MCF 10A (cell line): ENCODE measurements around the gene BARHL1. TPM values are rescaled to one million over a fixed set of nuclear protein-coding genes. Genes with fewer than 3 reads are reported as not detected.

ENCODE experiments used
- BruUV-seq: library from RNA; stranded (reverse); fragments of 400-500 nt; replicated peaks from 2 replicates; lab custom pipeline; 2021; lab: Mats Ljungman, UMichigan
- CTCF ChIA-PET: fragments of 300-600 bp; sonication (Branson Sonifier 250); formaldehyde crosslinking; extraction: SDS; loops from one replicate; lab custom pipeline; 2021; ENCODE audit warnings: antibody characterized with exemption, inconsistent platforms; lab: Yijun Ruan, JAX
- POLR2A ChIA-PET: fragments of 300-600, 350-650 bp; sonication (Branson Sonifier 250); formaldehyde crosslinking; extraction: SDS; loops from one replicate; lab custom pipeline; 2020; ENCODE audit warnings: antibody characterized with exemption, inconsistent platforms; lab: Yijun Ruan, JAX
- DNase-seq: peaks from one replicate; pipeline ENCODE4 v3.0.0-alpha.2; 2018; ENCODE audit not compliant: unreplicated experiment
- H3K27ac Mint-ChIP-seq: one replicate; pipeline ENCODE4 v1.8.0; 2022; ENCODE audit warnings: mild to moderate bottlenecking, low read depth, mixed read lengths; ENCODE audit not compliant: unreplicated experiment
- H3K27me3 Mint-ChIP-seq: one replicate; pipeline ENCODE4 v1.8.0; 2022; ENCODE audit warnings: mixed read lengths; ENCODE audit not compliant: insufficient read depth, unreplicated experiment
- H3K36me3 Mint-ChIP-seq: one replicate; pipeline ENCODE4 v1.8.0; 2022; ENCODE audit warnings: mild to moderate bottlenecking, moderate library complexity, mixed read lengths; ENCODE audit not compliant: insufficient read depth, unreplicated experiment
- H3K4me1 Mint-ChIP-seq: one replicate; pipeline ENCODE4 v1.8.0; 2022; ENCODE audit warnings: mixed read lengths; ENCODE audit not compliant: insufficient read depth, unreplicated experiment
- H3K4me3 Mint-ChIP-seq: one replicate; pipeline ENCODE4 v1.8.0; 2022; ENCODE audit warnings: mild to moderate bottlenecking, moderate library complexity, mixed read lengths; ENCODE audit not compliant: unreplicated experiment
- H3K9me3 Mint-ChIP-seq: one replicate; pipeline ENCODE4 v1.8.0; 2022; ENCODE audit warnings: mixed read lengths; ENCODE audit not compliant: unreplicated experiment
- intact Hi-C: fragments of 100-400 bp; cut with micrococcal nuclease; formaldehyde crosslinking; loops from 2 replicates; pipeline ENCODE4 v1.14.1; 2022
- total RNA-seq: library from RNA; stranded (reverse); gene quantifications from 2 replicates; pipeline ENCODE4 v1.2.3, GENCODE V29; 2022
- TF ChIP-seq, protein P1 (sequence below): fragments of 200-600 bp; IDR thresholded peaks from one replicate; pipeline ENCODE4 v1.8.0; 2022; ENCODE audit warnings: antibody characterized with exemption, mild to moderate bottlenecking; ENCODE audit not compliant: unreplicated experiment

BARHL1 gene
- total RNA-seq, 1 experiment from 2014 or later: not detected

DNA sequence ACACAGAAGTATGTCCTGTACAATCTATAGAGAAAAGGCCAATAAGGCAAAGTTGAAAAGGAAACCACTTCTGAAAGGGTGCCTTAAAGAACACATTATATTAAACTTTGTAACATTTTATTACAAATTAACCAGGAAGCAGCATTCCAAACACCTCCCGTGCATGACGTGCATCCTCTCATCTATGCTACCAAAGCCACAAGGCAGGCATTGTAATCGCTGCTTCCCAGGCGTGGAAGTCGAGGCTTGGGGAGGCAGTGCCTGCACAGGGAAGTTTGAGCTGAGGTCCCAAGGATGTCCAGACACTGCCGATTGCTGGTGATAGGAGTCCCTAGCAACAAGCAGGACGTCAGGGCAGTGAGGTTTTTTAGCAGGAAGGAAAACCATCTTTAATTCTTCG lies 44.3 kb upstream of the BARHL1 start:
- intact Hi-C loops: no loop called here

DNA sequence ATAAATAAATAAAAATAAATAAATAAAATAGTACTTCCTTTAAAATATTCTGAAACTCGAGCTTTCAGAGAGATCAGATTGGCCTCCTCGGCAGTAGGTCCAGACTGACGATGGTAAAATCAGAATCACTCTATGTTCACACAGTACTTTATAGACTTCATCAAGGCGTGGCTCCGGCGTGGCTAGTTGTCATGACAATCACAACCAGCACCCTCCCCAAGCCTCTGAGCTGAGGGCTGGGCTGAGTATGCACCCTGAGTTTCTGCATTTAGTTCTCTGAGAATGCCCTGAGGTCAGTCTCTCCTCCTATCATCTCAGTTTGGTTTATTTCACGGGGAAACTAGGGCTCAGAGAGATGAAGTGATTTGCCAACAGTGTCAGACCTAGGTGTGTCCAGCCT lies 43.3 kb upstream of the BARHL1 start:
- no peak for DNase-seq
- Mint-ChIP-seq H3K4me3 (no peak overlapping the region), H3K36me3 (no peaks in the 10 kb centered on the region), H3K9me3 (peaks cover 14% of the 10 kb centered on the region), H3K27me3 (peaks cover 15% of the 10 kb centered on the region), H3K4me1 (no peaks in the 10 kb centered on the region), H3K27ac (no peak overlapping the region)
- ChIA-PET CTCF (no interaction called here), POLR2A (no interaction called here)
- no TSS peak for BruUV-seq
- intact Hi-C loops: no loop called here
- TF ChIP-seq, protein P1, sequence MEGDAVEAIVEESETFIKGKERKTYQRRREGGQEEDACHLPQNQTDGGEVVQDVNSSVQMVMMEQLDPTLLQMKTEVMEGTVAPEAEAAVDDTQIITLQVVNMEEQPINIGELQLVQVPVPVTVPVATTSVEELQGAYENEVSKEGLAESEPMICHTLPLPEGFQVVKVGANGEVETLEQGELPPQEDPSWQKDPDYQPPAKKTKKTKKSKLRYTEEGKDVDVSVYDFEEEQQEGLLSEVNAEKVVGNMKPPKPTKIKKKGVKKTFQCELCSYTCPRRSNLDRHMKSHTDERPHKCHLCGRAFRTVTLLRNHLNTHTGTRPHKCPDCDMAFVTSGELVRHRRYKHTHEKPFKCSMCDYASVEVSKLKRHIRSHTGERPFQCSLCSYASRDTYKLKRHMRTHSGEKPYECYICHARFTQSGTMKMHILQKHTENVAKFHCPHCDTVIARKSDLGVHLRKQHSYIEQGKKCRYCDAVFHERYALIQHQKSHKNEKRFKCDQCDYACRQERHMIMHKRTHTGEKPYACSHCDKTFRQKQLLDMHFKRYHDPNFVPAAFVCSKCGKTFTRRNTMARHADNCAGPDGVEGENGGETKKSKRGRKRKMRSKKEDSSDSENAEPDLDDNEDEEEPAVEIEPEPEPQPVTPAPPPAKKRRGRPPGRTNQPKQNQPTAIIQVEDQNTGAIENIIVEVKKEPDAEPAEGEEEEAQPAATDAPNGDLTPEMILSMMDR: no peak

More for the DNA sequence above, 44.3 kb upstream of the BARHL1 start:
- no peak for DNase-seq
- TF ChIP-seq, protein P1: no peak
- Mint-ChIP-seq H3K9me3 (peaks cover 14% of the 10 kb centered on the region), H3K36me3 (no peaks in the 10 kb centered on the region), H3K4me3 (no peak overlapping the region), H3K27ac (no peak overlapping the region), H3K27me3 (peaks cover 5% of the 10 kb centered on the region), H3K4me1 (no peaks in the 10 kb centered on the region)
- POLR2A ChIA-PET: no interaction called here
- BruUV-seq: no TSS peak
- CTCF ChIA-PET: interaction anchor here (0.6 to 1.5 kb wide), 4 partner anchors 17 to 1570 kb away, joined by 3 to 4 read pairs (median 3); no protein-coding TSS in a partner anchor

DNA sequence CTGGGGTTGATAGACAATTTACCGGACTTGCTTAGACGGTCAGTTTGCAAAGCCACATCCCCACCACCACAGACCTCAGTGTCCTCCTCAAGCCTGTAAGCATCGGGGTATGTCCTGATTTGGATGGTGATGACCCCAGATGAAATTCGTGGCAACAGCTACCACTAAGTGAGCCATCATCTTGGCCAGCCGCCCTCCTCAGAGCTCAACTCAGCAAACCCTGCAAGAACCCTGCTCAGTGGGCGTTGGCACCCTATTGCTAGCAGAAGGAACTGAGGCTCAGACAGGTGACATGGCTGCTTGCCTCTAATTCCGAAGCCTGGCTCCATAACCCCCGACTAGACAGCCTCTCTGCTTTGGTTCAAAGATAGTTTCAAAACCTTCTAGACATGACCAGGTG lies 41.4 kb upstream of the BARHL1 start:
- ChIA-PET CTCF (no interaction called here), POLR2A (no interaction called here)
- Mint-ChIP-seq H3K9me3 (peaks cover 8% of the 10 kb centered on the region), H3K36me3 (no peaks in the 10 kb centered on the region), H3K27ac (no peak overlapping the region), H3K4me1 (no peaks in the 10 kb centered on the region), H3K27me3 (peaks cover 29% of the 10 kb centered on the region), H3K4me3 (no peak overlapping the region)
- TF ChIP-seq, protein P1: no peak
- no TSS peak for BruUV-seq
- intact Hi-C loops: no loop called here
- DNase-seq: no peak

DNA sequence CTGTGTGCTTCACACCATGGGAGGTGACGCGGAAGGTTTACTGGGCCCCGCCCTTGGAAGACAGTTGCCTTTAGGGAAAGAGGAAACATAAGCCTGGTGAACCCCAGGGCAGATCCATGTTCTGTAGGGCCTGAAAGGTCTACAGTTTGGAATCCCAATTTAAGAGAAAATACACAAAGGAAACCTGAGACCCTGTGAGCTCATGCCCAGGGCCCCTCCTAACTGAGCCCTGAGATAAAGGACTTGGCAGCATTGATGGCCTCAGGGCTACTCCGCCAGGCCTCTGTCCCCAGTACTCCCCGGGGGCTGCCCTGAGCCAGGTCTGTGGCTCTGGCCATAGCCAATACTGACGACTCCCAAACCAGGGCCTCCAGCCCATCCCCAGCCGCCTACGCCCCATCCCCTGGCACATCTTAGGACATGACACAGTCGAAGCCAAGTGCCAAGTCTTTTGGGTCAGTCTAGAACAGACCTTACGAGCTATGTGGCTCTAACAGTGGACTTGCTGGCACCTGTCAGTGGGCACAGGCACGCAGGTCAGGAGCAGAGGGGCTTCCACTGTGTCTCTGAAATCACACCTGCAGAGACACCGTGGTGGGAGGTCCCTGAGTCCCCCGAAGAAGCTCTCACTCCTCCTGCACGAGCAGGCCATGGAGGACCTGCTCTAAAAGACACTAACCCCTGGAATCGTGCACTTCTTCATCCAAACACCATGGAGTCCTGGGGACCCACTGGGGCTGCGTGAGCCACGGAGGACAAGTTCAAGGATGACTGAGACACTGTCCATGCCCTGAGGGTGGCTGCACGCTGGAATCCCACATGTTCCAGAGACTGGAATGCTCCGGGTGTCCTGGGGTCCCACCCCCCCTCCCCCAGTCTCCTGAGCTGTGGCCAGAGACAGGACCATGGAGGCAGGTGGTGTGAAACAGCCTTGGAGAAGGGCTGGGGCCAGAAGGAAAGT lies 40.3 kb upstream of the BARHL1 start:
- Mint-ChIP-seq H3K9me3 (peaks cover under 1% of the 10 kb centered on the region), H3K27me3 (peaks cover 29% of the 10 kb centered on the region), H3K4me1 (no peaks in the 10 kb centered on the region), H3K36me3 (no peaks in the 10 kb centered on the region), H3K4me3 (no peak overlapping the region), H3K27ac (no peak overlapping the region)
- intact Hi-C loops: no loop called here
- no TSS peak for BruUV-seq
- POLR2A ChIA-PET: no interaction called here
- no peak for DNase-seq
- CTCF ChIA-PET: no interaction called here
- TF ChIP-seq, protein P1: no peak
